ENCODE results near the gene LPCAT1. TPM values are rescaled to one million over a fixed set of nuclear protein-coding genes. Genes with fewer than 3 reads are reported as not detected.

The LPCAT1 gene
- total RNA-seq, 1 donor from 2014 or later: 269 TPM

GRCh38 chr5:1536322-1536845, 12.6 kb upstream of the LPCAT1 start:
- peak overlapping the region; percentile 63 for H3K4me3 Mint-ChIP-seq
- intact Hi-C loops (cut with micrococcal nuclease): loop anchor here (1.0 to 5.0 kb wide), 6 partner anchors 12 to 106 kb away; no protein-coding TSS in a partner anchor
- no peak for TF ChIP-seq CTCF (IDR thresholded peaks at IDR 0.05)

GRCh38 chr5:1535646-1536045, 11.9 kb upstream of the LPCAT1 start:
- no peak for TF ChIP-seq CTCF (IDR thresholded peaks at IDR 0.05)
- ChIA-PET POLR2A (interaction anchor here (0.8 to 4.9 kb wide), 9 partner anchors 12 to 149 kb away, joined by 3 to 65 read pairs (median 11); partner anchors contain the start of gene LPCAT1), CTCF (interaction anchor here (1.0 to 2.7 kb wide), 4 partner anchors 9 to 65 kb away, joined by 3 to 8 read pairs (median 4); partner anchors contain the start of gene LPCAT1)
- H3K4me3 Mint-ChIP-seq: peak overlapping the region; percentile 63
- H3K27ac Mint-ChIP-seq: peak overlapping the region; percentile 93
- no peaks in the 10 kb centered on the region for H3K27me3 Mint-ChIP-seq
- H3K4me1 Mint-ChIP-seq: peaks cover 36% of the 10 kb centered on the region
- no peaks in the 10 kb centered on the region for H3K36me3 Mint-ChIP-seq (ENCODE audit: low read depth)
- ATAC-seq (ENCODE audit: low read depth) (no peak), DNase-seq (no peak)
- no peaks in the 10 kb centered on the region for H3K9me3 Mint-ChIP-seq
- intact Hi-C loops (cut with micrococcal nuclease): loop anchor here (1.0 to 5.0 kb wide), 6 partner anchors 11 to 107 kb away; no protein-coding TSS in a partner anchor

More at GRCh38 chr5:1536322-1536845, 12.6 kb upstream of the LPCAT1 start:
- ATAC-seq (ENCODE audit: low read depth) (peak; percentile 97), DNase-seq (peak; percentile 54)
- POLR2A ChIA-PET: interaction anchor here (0.6 to 4.9 kb wide), 15 partner anchors 13 to 529 kb away, joined by 3 to 65 read pairs (median 5); partner anchors contain the start of gene LPCAT1
- Mint-ChIP-seq H3K27ac (peak overlapping the region; percentile 93), H3K4me1 (peaks cover 36% of the 10 kb centered on the region), H3K36me3 (ENCODE audit: low read depth) (no peaks in the 10 kb centered on the region), H3K27me3 (no peaks in the 10 kb centered on the region), H3K9me3 (no peaks in the 10 kb centered on the region)
- CTCF ChIA-PET: interaction anchor here (0.7 to 2.7 kb wide), 8 partner anchors 9 to 369 kb away, joined by 3 to 8 read pairs (median 3); partner anchors contain the start of gene LPCAT1

GRCh38 chr5:1532384-1532783, 8.6 kb upstream of the LPCAT1 start:
- Mint-ChIP-seq H3K27ac (no peak overlapping the region), H3K36me3 (ENCODE audit: low read depth) (no peaks in the 10 kb centered on the region), H3K4me3 (no peak overlapping the region), H3K27me3 (no peaks in the 10 kb centered on the region), H3K9me3 (no peaks in the 10 kb centered on the region), H3K4me1 (peaks cover 34% of the 10 kb centered on the region)
- DNase-seq (no peak), ATAC-seq (ENCODE audit: low read depth) (no peak)
- intact Hi-C loops (cut with micrococcal nuclease): no loop called here
- ChIA-PET CTCF (interaction anchor here (1.2 kb wide), 1 partner anchor 52 kb away, joined by 3 read pairs; no protein-coding TSS in a partner anchor), POLR2A (interaction anchor here (1.0 to 1.4 kb wide), 3 partner anchors 8 to 43 kb away, joined by 3 to 5 read pairs (median 4); no protein-coding TSS in a partner anchor)
- no peak for TF ChIP-seq CTCF (IDR thresholded peaks at IDR 0.05)

- intact Hi-C loops (cut with micrococcal nuclease): loop anchor here (10.0 kb wide), 1 partner anchor 185 kb away; the partner anchor contains the start of gene CLPTM1L
- CTCF ChIA-PET: no interaction called here
- Mint-ChIP-seq H3K9me3 (no peaks in the 10 kb centered on the region), H3K27ac (no peak overlapping the region), H3K4me1 (peaks cover 37% of the 10 kb centered on the region), H3K36me3 (ENCODE audit: low read depth) (no peaks in the 10 kb centered on the region), H3K27me3 (no peaks in the 10 kb centered on the region), H3K4me3 (no peak overlapping the region)
- no peak for TF ChIP-seq CTCF (IDR thresholded peaks at IDR 0.05)
- DNase-seq (no peak), ATAC-seq (ENCODE audit: low read depth) (no peak)
- POLR2A ChIA-PET: interaction anchor here (0.8 kb wide), 1 partner anchor 8 kb away, joined by 4 read pairs; no protein-coding TSS in a partner anchor
These were observed 5.7 kb upstream of the LPCAT1 start for GRCh38 chr5:1529498-1529897.
